Measurements from ENCODE around the gene NKD2. TPM values are rescaled to one million over a fixed set of nuclear protein-coding genes. Genes with fewer than 3 reads are reported as not detected.

NKD2 gene
- total and polyA plus RNA-seq, 7 donors: 0.08 to 0.96 (median 0.63) TPM; not detected in 1

GRCh38 chr5:1034986-1035385 lies 26.4 kb downstream of the NKD2 start:
- Histone ChIP-seq H3K27ac (no peak overlapping the region), H3K4me3 (no peak overlapping the region), H3K36me3 (ENCODE audit: insufficient read depth in 1 of 2, low read depth in 1 of 2) (no peaks in the 10 kb centered on the region), H3K4me1 (no peaks in the 10 kb centered on the region), H3K27me3 (ENCODE audit: insufficient read depth in 3 of 3, low read length in 2 of 3) (peaks cover 0 to 31% (median 0%) of the 10 kb centered on the region in 3 donors), H3K9me3 (no peaks in the 10 kb centered on the region)
- 94 to 97% (median 96%) methylated on average over 2 of the region's 2 CpGs for WGBS, 3 donors
- intact Hi-C loops (cut with DNase I): no loop called here
- DNase-seq (no peak), ATAC-seq (no peak)
- no peak for TF ChIP-seq CTCF (IDR thresholded peaks at IDR 0.05)

GRCh38 chr5:1035421-1036405 lies 27.1 kb downstream of the NKD2 start:
- no peak overlapping the region for H3K4me3 ChIP-seq
- DNase-seq: peak; percentile 7 to 50
- no peak for ATAC-seq
- H3K27ac ChIP-seq: no peak overlapping the region
- peaks cover 0 to 26% (median 0%) of the 10 kb centered on the region in 3 donors for H3K27me3 ChIP-seq (ENCODE audit: insufficient read depth in 3 of 3, low read length in 2 of 3)
- H3K36me3 ChIP-seq (ENCODE audit: insufficient read depth in 1 of 2, low read depth in 1 of 2): no peaks in the 10 kb centered on the region
- WGBS, 3 donors: 93 to 94% (median 93%) methylated on average over 23 to 25 of the region's 25 CpGs
- no peak for TF ChIP-seq CTCF (IDR thresholded peaks at IDR 0.05)
- no peaks in the 10 kb centered on the region for H3K9me3 ChIP-seq
- intact Hi-C loops (cut with DNase I): no loop called here
- no peaks in the 10 kb centered on the region for H3K4me1 ChIP-seq

GRCh38 chr5:1036504-1037122 lies 28.0 kb downstream of the NKD2 start:
- WGBS, 3 donors: 75 to 87% (median 85%) methylated on average over 20 to 22 of the region's 22 CpGs
- Histone ChIP-seq H3K4me1 (no peaks in the 10 kb centered on the region), H3K9me3 (no peaks in the 10 kb centered on the region), H3K36me3 (ENCODE audit: insufficient read depth in 1 of 2, low read depth in 1 of 2) (no peaks in the 10 kb centered on the region), H3K27ac (no peak overlapping the region), H3K4me3 (no peak overlapping the region), H3K27me3 (ENCODE audit: insufficient read depth in 3 of 3, low read length in 2 of 3) (peaks cover 0 to 17% (median 0%) of the 10 kb centered on the region in 3 donors)
- ATAC-seq: no peak
- no peak for TF ChIP-seq CTCF (IDR thresholded peaks at IDR 0.05)
- no peak for DNase-seq
- intact Hi-C loops (cut with DNase I): no loop called here

- ATAC-seq: no peak
- peaks cover 0 to 13% (median 0%) of the 10 kb centered on the region in 3 donors for H3K27me3 ChIP-seq (ENCODE audit: insufficient read depth in 3 of 3, low read length in 2 of 3)
These were observed 28.6 kb downstream of the NKD2 start for GRCh38 chr5:1037123-1037670.

More at GRCh38 chr5:1037123-1037670, 28.6 kb downstream of the NKD2 start:
- no peak for TF ChIP-seq CTCF (IDR thresholded peaks at IDR 0.05)
- intact Hi-C loops (cut with DNase I): no loop called here
- Histone ChIP-seq H3K9me3 (no peaks in the 10 kb centered on the region), H3K27ac (no peak overlapping the region), H3K4me3 (no peak overlapping the region), H3K4me1 (no peaks in the 10 kb centered on the region), H3K36me3 (ENCODE audit: insufficient read depth in 1 of 2, low read depth in 1 of 2) (no peaks in the 10 kb centered on the region)
- DNase-seq: peak; percentile 4 to 42
- 67 to 74% (median 71%) methylated on average over 16 of the region's 16 CpGs for WGBS, 3 donors
